ENCODE results near the gene ADCK2.

The ADCK2 gene

DNA sequence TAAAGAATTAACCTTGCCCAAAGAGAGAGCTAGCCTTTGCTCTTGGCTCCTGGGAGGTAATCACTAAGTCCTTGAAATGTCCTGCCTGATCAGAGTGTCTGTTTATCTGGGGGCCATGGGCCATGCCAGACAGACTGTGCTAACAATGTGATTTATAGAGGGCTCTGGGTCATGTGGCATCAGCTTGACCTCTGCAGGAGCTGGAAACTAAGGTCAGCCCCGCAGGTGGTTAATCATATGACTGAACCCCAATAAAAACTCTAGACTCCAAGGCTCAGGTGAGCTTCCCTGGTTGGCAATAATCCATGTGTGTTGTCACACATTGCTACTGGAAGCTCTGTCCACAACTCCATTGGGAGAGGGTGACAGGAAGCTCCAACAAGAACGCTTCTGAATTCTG, 71.3 kb downstream of the ADCK2 start:
- DNase-seq (ENCODE audit: low read depth in 2 of 2), result no peak

Measured in stimulated activated CD8-positive, alpha-beta memory T cell treated with anti-CD3 and anti-CD28 coated beads, Interleukin-15, amount 100 ng/mL, for 4 hours (primary cell).